Ureter (tissue), 1 donor: ENCODE data around the gene BCAP31. TPM values are rescaled to one million over a fixed set of nuclear protein-coding genes. Genes with fewer than 3 reads are reported as not detected.
"Not testable (repeated sequence)": the region's sequence is repeated elsewhere in the genome, so short reads cannot be mapped to it uniquely, and the experiment has no call there.

Experiments used
- DNase-seq: peaks from one replicate; pipeline ENCODE4 v3.0.0-alpha.2; 2020; ENCODE audit warnings: low spot score
- total RNA-seq: library from RNA; stranded (reverse); gene quantifications from one replicate; pipeline ENCODE4 v1.2.4, GENCODE V29; 2023
- donor health status: DM: yes; HTN: yes; CAD: no.

Gene BCAP31
- total RNA-seq, 1 donor from 2014 or later: 315 TPM

DNA sequence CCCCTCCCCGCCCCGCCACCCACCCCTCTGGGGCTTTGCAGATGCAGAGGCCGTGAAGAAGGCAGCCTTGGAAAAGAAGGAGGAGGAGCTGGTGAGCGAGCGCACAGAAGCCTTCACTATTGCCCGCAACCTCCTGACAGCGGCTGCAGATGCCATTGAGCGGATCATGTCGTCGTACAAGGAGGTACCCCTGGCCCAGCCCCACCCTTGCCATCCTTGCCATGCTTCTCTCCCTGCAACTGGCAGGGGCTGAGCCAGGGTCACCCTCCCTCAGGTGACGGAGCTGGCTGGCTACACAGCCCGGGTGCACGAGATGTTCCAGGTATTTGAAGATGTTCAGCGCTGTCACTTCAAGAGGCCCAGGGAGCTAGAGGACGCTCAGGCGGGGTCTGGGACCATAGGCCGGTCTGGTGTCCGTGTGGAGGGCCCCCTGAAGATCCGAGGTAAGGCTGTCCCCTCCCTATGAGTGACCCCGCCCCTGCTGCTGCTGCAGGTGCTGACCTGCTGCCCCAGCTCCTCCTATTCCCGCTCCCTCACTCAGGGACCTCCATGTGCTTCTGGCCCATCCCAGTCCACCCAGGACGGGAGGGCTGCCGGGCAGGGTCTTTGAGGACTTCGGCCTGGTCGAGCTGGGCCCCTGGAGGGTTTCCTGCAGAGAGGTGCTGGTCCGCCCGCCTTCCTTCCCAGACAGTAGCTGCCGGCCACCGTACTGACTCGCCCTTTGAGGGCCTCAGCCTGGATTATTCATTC is 12.1 kb upstream of the BCAP31 start:
- no peak for DNase-seq

GRCh38 chrX:153735274-153735673 is 11.1 kb upstream of the BCAP31 start:
- no peak for DNase-seq

- DNase-seq: no peak
Measured at GRCh38 chrX:153734871-153735270, 10.7 kb upstream of the BCAP31 start.

DNA sequence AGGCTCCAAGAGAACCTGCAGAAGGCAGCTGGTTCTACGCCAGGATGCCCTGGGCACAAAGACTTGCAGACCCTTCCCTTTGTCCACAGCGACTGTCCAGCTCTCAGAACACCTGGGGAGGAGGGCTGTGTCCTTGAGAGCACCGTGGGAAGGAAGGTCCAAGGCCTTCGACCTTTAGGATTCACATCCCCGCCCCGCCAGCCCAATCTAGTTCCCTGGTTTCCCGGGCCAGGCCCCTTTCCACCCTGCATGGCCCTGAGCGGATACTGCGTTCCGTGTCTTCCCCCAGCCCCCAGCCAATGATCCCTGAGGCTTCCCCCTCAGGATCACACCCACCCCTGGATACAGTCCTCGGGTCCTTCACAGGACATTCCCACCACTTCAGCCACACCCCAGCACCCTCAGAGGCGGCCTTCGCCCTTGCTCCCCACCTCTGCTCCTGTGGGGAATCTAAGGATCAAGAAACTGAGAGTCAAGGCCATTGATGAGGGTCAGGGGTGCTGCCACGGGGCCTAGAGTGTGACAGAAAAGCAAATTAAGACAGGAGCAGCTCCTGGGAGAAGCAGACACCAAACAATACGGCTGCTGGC is 9.6 kb upstream of the BCAP31 start:
- DNase-seq: no peak

GRCh38 chrX:153732401-153732800 is 8.2 kb upstream of the BCAP31 start:
- no peak for DNase-seq

DNA sequence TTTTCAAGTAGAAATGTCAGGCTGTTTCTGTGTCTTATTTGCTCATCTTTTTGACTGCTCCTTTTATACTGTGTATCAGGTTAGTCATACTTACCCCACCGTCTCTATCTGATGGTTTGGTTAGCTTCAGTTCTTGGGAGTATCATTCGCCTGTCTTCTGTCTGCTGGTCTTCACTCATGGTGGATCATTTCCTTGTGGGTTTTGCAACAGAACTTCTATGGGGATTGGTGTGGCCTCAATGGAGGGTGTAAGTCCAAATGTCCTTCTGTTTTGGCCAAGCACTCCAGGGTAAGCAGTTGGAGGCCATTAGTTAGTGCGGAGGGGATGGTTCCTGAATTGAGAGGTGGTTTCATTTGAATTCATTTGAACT is 7.6 kb upstream of the BCAP31 start:
- DNase-seq: no peak

DNA sequence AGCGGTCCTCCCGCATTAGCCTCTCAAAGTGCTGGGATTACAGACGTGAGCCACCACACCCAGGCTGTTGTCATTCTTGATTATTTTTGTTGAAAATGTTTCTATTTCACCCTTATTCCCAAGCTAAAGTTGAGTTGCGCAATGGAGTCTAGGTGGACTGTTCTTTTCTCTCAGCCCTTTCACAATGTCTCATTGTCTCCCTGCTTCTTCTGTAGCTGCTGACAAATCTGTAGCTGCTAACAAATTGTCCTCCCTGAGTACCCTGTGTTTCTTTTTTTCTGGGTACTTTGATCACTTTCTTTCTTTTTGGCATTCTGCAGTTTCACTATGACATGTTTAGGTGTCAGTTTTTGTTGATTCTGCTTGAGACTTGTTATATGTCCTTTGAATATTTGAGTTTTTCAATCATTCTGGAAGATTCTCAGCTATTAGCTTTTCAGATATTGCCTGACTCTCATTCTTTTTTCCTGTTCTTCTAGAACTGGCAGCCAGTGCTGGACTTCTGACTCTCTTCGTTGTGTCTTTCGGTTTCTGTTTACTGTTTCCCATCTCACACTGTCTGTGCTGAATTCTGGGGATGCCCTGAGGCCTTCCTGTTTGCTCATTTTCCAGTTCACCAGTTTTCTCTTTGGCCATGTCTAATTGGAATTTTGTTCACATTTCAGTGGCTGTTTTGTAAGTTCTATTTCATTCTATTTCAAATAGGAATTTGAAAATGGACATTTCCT is 7.1 kb upstream of the BCAP31 start:
- no peak for DNase-seq

- DNase-seq: not testable (repeated sequence)
Measured at GRCh38 chrX:153730115-153730514, 5.9 kb upstream of the BCAP31 start.

DNA sequence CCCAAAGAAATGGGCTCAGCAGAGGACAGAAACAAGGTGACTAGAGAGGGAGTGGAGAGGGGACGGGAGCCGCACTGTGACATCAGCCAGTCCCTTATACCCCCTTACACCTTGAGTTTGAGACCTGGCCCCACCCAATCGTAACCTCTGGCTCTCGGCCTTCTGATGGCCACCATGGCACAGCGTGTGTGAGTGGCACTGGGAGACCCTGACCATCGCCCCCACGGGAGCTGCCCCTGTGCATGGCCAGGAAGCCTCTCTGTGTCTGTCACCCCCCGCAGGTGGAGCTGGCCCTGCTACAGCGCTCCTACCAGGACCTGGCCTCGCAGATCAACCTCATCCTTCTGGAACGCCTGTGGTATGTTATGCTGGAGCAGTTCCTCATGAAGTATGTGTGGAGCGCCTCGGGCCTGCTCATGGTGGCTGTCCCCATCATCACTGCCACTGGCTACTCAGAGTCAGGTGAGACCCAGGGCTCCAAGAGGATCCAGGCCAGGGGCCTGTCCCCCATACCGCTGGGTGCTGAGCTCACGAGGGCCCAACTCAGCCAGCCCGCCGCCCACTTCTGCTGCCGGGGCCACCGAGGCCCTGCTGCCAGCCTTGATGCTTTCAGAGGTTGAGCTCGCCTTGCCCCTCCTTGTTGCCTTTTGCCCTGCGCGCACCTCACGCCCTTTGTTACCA is 4.9 kb upstream of the BCAP31 start:
- DNase-seq: no peak

DNA sequence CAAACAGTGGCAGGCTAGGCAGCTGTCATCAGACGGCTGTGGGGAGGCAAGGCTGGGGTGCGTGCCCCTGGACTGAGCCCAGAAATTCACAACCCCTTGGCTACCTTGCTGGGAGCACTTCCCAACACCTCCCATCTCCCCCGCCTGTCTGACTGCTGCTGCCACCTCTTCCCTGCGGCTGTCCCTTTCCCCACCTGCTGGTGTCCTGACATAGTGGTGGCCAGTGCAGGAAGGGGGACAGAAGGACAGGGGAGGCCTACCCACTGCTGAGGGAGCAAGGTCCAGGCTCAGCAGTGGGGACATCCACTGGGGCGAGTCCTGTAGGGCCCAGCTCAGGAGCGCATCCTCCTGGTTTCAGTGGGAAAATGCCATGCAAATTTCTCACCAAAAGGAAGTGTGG is 3.9 kb upstream of the BCAP31 start:
- no peak for DNase-seq

- DNase-seq: no peak
Measured at GRCh38 chrX:153727123-153727931, 3.1 kb upstream of the BCAP31 start.

GRCh38 chrX:153726286-153727122 is 2.3 kb upstream of the BCAP31 start:
- peak; percentile 64 for DNase-seq

DNA sequence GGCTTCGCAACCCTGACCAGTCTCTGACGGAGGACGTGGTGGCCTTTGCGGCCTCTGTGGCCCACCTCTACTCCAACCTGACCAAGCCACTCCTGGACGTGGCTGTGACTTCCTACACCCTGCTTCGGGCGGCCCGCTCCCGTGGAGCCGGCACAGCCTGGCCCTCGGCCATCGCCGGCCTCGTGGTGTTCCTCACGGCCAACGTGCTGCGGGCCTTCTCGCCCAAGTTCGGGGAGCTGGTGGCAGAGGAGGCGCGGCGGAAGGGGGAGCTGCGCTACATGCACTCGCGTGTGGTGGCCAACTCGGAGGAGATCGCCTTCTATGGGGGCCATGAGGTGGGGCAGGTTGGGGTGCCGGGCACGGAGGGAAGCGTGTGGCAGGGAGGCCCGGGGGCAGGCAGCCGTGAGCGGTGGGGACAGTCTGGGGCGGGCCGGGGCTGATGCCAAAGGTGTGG is 1.7 kb upstream of the BCAP31 start:
- no peak for DNase-seq

GRCh38 chrX:153725039-153725831 is 1.0 kb upstream of the BCAP31 start:
- no peak for DNase-seq

DNA sequence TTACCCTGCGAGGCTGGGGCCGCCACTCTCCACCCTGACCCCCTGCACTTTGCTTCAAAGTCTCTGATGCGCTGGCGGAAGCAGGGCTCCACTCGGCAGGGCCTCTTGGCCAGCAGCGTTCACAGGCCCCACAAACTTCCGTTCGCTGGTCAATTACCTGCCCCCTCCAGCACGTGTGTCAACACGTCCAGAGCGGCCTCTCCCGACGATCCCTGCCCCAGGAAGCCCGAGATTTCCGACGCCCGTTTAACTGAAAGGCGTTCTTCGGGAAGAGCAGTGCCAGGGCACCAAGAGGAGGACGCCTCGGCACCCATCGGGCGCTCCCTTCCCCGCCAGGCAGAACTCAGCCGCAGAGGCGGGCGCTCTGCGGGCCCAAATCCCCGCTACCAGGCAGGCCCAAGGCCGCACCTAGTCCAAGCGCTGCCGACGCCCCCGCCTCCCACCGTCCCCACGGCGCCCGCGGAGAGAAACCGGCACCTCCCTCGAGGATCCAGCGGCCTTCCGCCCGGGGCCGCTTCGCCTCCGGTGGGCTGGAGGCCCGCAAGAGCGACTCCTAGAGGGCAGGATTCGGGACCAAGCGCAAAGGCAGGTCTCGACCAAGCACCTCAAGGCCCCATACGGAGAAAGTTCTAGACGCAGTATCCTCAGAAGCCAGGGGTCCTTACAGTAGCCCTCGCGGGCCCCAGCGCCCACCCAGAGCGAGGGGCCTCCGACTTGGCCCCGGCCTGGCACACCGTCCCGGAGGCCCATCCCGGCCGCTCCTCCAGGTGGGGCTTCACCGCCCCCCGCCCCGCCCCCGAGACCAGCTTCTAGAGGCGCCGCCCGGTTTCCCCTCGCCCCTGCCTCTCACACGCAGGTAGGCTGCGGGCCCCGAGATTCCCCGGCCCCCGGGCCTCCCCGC is 586 bp downstream of the BCAP31 start:
- DNase-seq: no peak

GRCh38 chrX:153722704-153723350 is 1.4 kb downstream of the BCAP31 start:
- no peak for DNase-seq

- no peak for DNase-seq
Measured at GRCh38 chrX:153719701-153720100, 4.5 kb downstream of the BCAP31 start.

- DNase-seq: no peak
Measured at GRCh38 chrX:153719238-153719637, 4.9 kb downstream of the BCAP31 start.
